ENCODE results near the gene YPEL5. TPM values are rescaled to one million over a fixed set of nuclear protein-coding genes. Genes with fewer than 3 reads are reported as not detected.

YPEL5 gene
- total RNA-seq, 1 experiment from 2014 or later, result 29.9 TPM

GRCh38 chr2:30159766-30160165 lies 13.0 kb downstream of the YPEL5 start:
- Histone ChIP-seq H3K27ac (ENCODE audit: low read length) (no peak overlapping the region), H3K4me1 (ENCODE audit: insufficient read depth, low read length) (no peaks in the 10 kb centered on the region), H4K20me1 (ENCODE audit: low read length) (no peaks in the 10 kb centered on the region), H3K4me2 (ENCODE audit: low read length) (no peak overlapping the region), H3F3A (ENCODE audit: low read length, unreplicated experiment) (no peaks in the 10 kb centered on the region), H3K9me3 (ENCODE audit: low read length) (no peaks in the 10 kb centered on the region), H3K36me3 (ENCODE audit: low read depth, low read length) (peaks cover 13% of the 10 kb centered on the region; the same call in 1 of the 2 replicates), H3K9ac (ENCODE audit: low read length) (no peak overlapping the region), H3K4me3 (ENCODE audit: low read length) (no peak overlapping the region), H2AFZ (ENCODE audit: low read length) (no peak overlapping the region), H3K27me3 (ENCODE audit: low read length) (no peaks in the 10 kb centered on the region), H3K9me2 (replicated peaks; ENCODE audit: low read length) (no peaks in the 10 kb centered on the region), H3K79me2 (ENCODE audit: low read length) (no peaks in the 10 kb centered on the region)
- TF ChIP-seq CTCF (conservative IDR thresholded peaks at IDR 0.05; ENCODE audit: low read depth, low read length) (no peak), EZH2phosphoT487 (IDR thresholded peaks at IDR 0.05; ENCODE audit: borderline replicate concordance, low read length) (no peak), EZH2 (IDR thresholded peaks at IDR 0.05; ENCODE audit: low read length, unreplicated experiment) (no peak)
- ATAC-seq (no peak), DNase-seq (no peak)
- no TSS peak for BruUV-seq (replicated peaks)
- POLR2A ChIA-PET (ENCODE audit: unreplicated experiment), result no interaction called here
- intact Hi-C loops (cut with micrococcal nuclease), result loop anchor here (10.0 kb wide), 1 partner anchor 705 kb away; no protein-coding TSS in a partner anchor
- CTCF ChIA-PET, result no interaction called here

- BruUV-seq (replicated peaks), result no TSS peak
- intact Hi-C loops (cut with micrococcal nuclease), result loop anchor here (10.0 kb wide), 1 partner anchor 703 kb away; no protein-coding TSS in a partner anchor
- no peaks in the 10 kb centered on the region for H3K79me2 ChIP-seq (ENCODE audit: low read length)
- CTCF ChIA-PET, result interaction anchor here (0.7 to 3.7 kb wide), 2 partner anchors 545 to 550 kb away, joined by 3 to 86 read pairs; no protein-coding TSS in a partner anchor
- no peak overlapping the region for H3K9ac ChIP-seq (ENCODE audit: low read length)
- no peak overlapping the region for H3K27ac ChIP-seq (ENCODE audit: low read length)
- no peaks in the 10 kb centered on the region for H3K9me3 ChIP-seq (ENCODE audit: low read length)
- no peak overlapping the region for H3K4me2 ChIP-seq (ENCODE audit: low read length)
- H3K27me3 ChIP-seq (ENCODE audit: low read length), result no peaks in the 10 kb centered on the region
- POLR2A ChIA-PET (ENCODE audit: unreplicated experiment), result no interaction called here
- no peaks in the 10 kb centered on the region for H4K20me1 ChIP-seq (ENCODE audit: low read length)
- no peak overlapping the region for H3K4me3 ChIP-seq (ENCODE audit: low read length)
- no peak overlapping the region for H2AFZ ChIP-seq (ENCODE audit: low read length)
- H3K4me1 ChIP-seq (ENCODE audit: insufficient read depth, low read length), result no peaks in the 10 kb centered on the region
- ATAC-seq (no peak), DNase-seq (no peak)
- H3F3A ChIP-seq (ENCODE audit: low read length, unreplicated experiment), result no peaks in the 10 kb centered on the region
- TF ChIP-seq CTCF (conservative IDR thresholded peaks at IDR 0.05; ENCODE audit: low read depth, low read length), result no peak
- TF ChIP-seq EZH2 (IDR thresholded peaks at IDR 0.05; ENCODE audit: low read length, unreplicated experiment), result no peak
- TF ChIP-seq EZH2phosphoT487 (IDR thresholded peaks at IDR 0.05; ENCODE audit: borderline replicate concordance, low read length), result no peak
- H3K9me2 ChIP-seq (replicated peaks; ENCODE audit: low read length), result no peaks in the 10 kb centered on the region
- peaks cover 6% of the 10 kb centered on the region; the same call in 1 of the 2 replicates for H3K36me3 ChIP-seq (ENCODE audit: low read depth, low read length)
Measured at GRCh38 chr2:30161929-30162706, 15.3 kb downstream of the YPEL5 start.

GRCh38 chr2:30162806-30163205 lies 16.0 kb downstream of the YPEL5 start:
- H3K9me2 ChIP-seq (replicated peaks; ENCODE audit: low read length), result no peaks in the 10 kb centered on the region
- H3K4me1 ChIP-seq (ENCODE audit: insufficient read depth, low read length), result no peaks in the 10 kb centered on the region
- no peak for TF ChIP-seq CTCF (conservative IDR thresholded peaks at IDR 0.05; ENCODE audit: low read depth, low read length)
- TF ChIP-seq EZH2 (IDR thresholded peaks at IDR 0.05; ENCODE audit: low read length, unreplicated experiment), result no peak
- no peak for TF ChIP-seq EZH2phosphoT487 (IDR thresholded peaks at IDR 0.05; ENCODE audit: borderline replicate concordance, low read length)
- POLR2A ChIA-PET (ENCODE audit: unreplicated experiment), result no interaction called here
- no peak overlapping the region for H2AFZ ChIP-seq (ENCODE audit: low read length)
- no TSS peak for BruUV-seq (replicated peaks)
- H3K27me3 ChIP-seq (ENCODE audit: low read length), result no peaks in the 10 kb centered on the region
- no peak overlapping the region for H3K27ac ChIP-seq (ENCODE audit: low read length)
- no peaks in the 10 kb centered on the region for H3F3A ChIP-seq (ENCODE audit: low read length, unreplicated experiment)
- intact Hi-C loops (cut with micrococcal nuclease), result loop anchor here (10.0 kb wide), 1 partner anchor 702 kb away; no protein-coding TSS in a partner anchor
- no peaks in the 10 kb centered on the region for H4K20me1 ChIP-seq (ENCODE audit: low read length)
- peaks cover 2% of the 10 kb centered on the region; the same call in 1 of the 2 replicates for H3K36me3 ChIP-seq (ENCODE audit: low read depth, low read length)
- no peak for ATAC-seq
- no peaks in the 10 kb centered on the region for H3K9me3 ChIP-seq (ENCODE audit: low read length)
- H3K4me3 ChIP-seq (ENCODE audit: low read length), result no peak overlapping the region
- CTCF ChIA-PET, result interaction anchor here (3.7 kb wide), 1 partner anchor 550 kb away, joined by 86 read pairs; no protein-coding TSS in a partner anchor
- H3K79me2 ChIP-seq (ENCODE audit: low read length), result no peaks in the 10 kb centered on the region
- no peak overlapping the region for H3K9ac ChIP-seq (ENCODE audit: low read length)
- no peak overlapping the region for H3K4me2 ChIP-seq (ENCODE audit: low read length)
- DNase-seq, result no peak

Measured in PC-3 (cell line).